Superior temporal gyrus (tissue), 1 donor: ENCODE data around the gene ZBTB18.
"Not testable (repeated sequence)": the region's sequence is repeated elsewhere in the genome, so short reads cannot be mapped to it uniquely, and the experiment has no call there.

Source experiments
- DNase-seq: peaks from one replicate; pipeline ENCODE4 v3.0.0-alpha.2; 2016; ENCODE audit errors: extremely low spot score

The ZBTB18 gene

GRCh38 chr1:244050835-244051444 lies at the start of gene ZBTB18:
ZBTB18 (plus strand) TSS chr1:244051283; CDS start chr1:244051432, 149 bp downstream.
- DNase-seq: peak; percentile 90

- DNase-seq: no peak
These were observed 48.4 kb upstream of the ZBTB18 start for GRCh38 chr1:244002721-244003120.

- DNase-seq: no peak
These were observed 45.6 kb upstream of the ZBTB18 start for GRCh38 chr1:244005455-244005854.

GRCh38 chr1:244006381-244006901 lies 44.6 kb upstream of the ZBTB18 start:
- no peak for DNase-seq

GRCh38 chr1:244006961-244007360 lies 44.1 kb upstream of the ZBTB18 start:
- no peak for DNase-seq

GRCh38 chr1:244010191-244010590 lies 40.9 kb upstream of the ZBTB18 start:
- DNase-seq: no peak

GRCh38 chr1:244010703-244011123 lies 40.4 kb upstream of the ZBTB18 start:
- no peak for DNase-seq

- peak; percentile 47 for DNase-seq
These were observed 39.8 kb upstream of the ZBTB18 start for GRCh38 chr1:244011271-244011670.

- peak; percentile 18 for DNase-seq
These were observed 39.3 kb upstream of the ZBTB18 start for GRCh38 chr1:244011786-244012185.

GRCh38 chr1:244012202-244012601 lies 38.9 kb upstream of the ZBTB18 start:
- DNase-seq: peak; percentile 24

- DNase-seq: no peak
These were observed 38.0 kb upstream of the ZBTB18 start for GRCh38 chr1:244013100-244013499.

- not testable (repeated sequence) for DNase-seq
These were observed 36.2 kb upstream of the ZBTB18 start for GRCh38 chr1:244014862-244015261.

GRCh38 chr1:244019982-244020485 lies 31.0 kb upstream of the ZBTB18 start:
- no peak for DNase-seq

GRCh38 chr1:244021427-244021826 lies 29.7 kb upstream of the ZBTB18 start:
- no peak for DNase-seq

- DNase-seq: no peak
These were observed 28.8 kb upstream of the ZBTB18 start for GRCh38 chr1:244022311-244022710.

GRCh38 chr1:244022864-244023440 lies 28.1 kb upstream of the ZBTB18 start:
- DNase-seq: no peak

GRCh38 chr1:244027491-244028145 lies 23.5 kb upstream of the ZBTB18 start:
- no peak for DNase-seq

GRCh38 chr1:244028701-244029100 lies 22.4 kb upstream of the ZBTB18 start:
- DNase-seq: no peak

GRCh38 chr1:244029124-244029523 lies 22.0 kb upstream of the ZBTB18 start:
- DNase-seq: no peak

GRCh38 chr1:244030481-244031040 lies 20.5 kb upstream of the ZBTB18 start:
- no peak for DNase-seq

- no peak for DNase-seq
These were observed 15.7 kb upstream of the ZBTB18 start for GRCh38 chr1:244035358-244035757.

- no peak for DNase-seq
These were observed 13.8 kb upstream of the ZBTB18 start for GRCh38 chr1:244037252-244037651.
